AG09319 (cell line): ENCODE results near the gene HSPD1.

ENCODE experiments used
- DNase-seq: peaks from one replicate; pipeline ENCODE4 v3.0.0-alpha.2; 2010; ENCODE audit warnings: low read depth; ENCODE audit errors: extremely low read depth
- CTCF ChIP-seq: IDR thresholded peaks from 2 replicates; pipeline ENCODE4 v1.5.1; 2011; ENCODE audit warnings: low read depth, mild to moderate bottlenecking, inconsistent platforms, low read length, moderate library complexity

The HSPD1 gene

GRCh38 chr2:197504000-197504399, 4.4 kb upstream of the HSPD1 start:
- no peak for TF ChIP-seq CTCF
- DNase-seq, result no peak

GRCh38 chr2:197502685-197503084, 3.0 kb upstream of the HSPD1 start:
- no peak for TF ChIP-seq CTCF
- DNase-seq, result no peak

GRCh38 chr2:197502201-197502600, 2.6 kb upstream of the HSPD1 start:
- DNase-seq, result no peak
- TF ChIP-seq CTCF, result no peak

GRCh38 chr2:197500503-197501131, 977 bp upstream of the HSPD1 start:
- no peak for DNase-seq
- no peak for TF ChIP-seq CTCF

GRCh38 chr2:197498937-197499593, 575 bp downstream of the HSPD1 start:
- TF ChIP-seq CTCF, result no peak
- no peak for DNase-seq

- no peak for DNase-seq
- TF ChIP-seq CTCF, result no peak
Observed at GRCh38 chr2:197498235-197498936, 1.3 kb downstream of the HSPD1 start.

GRCh38 chr2:197497326-197497725, 2.3 kb downstream of the HSPD1 start:
- no peak for DNase-seq
- TF ChIP-seq CTCF, result no peak
